HepG2 (cell line): Measurements from ENCODE around the gene GDF7. TPM values are rescaled to one million over a fixed set of nuclear protein-coding genes. Genes with fewer than 3 reads are reported as not detected.

Experiments
- CEBPB ChIP-seq: IDR thresholded peaks from 2 replicates; pipeline ENCODE4 v1.6.1; 2011; ENCODE audit warnings: low read depth, low read length, improper control_type of control experiment, borderline replicate concordance
- IKZF1 ChIP-seq: fragments of 450-650 bp; IDR thresholded peaks from 2 replicates; pipeline ENCODE4 v1.7.1; 2016
- JARID2 ChIP-seq: sonication (generic); formaldehyde crosslinking; IDR thresholded peaks from 2 replicates; pipeline ENCODE4 v1.8.1; 2023; ENCODE audit warnings: missing genetic modification reagents, inconsistent platforms; ENCODE audit not compliant: insufficient replicate concordance
- NCOA2 ChIP-seq: sonication (generic); formaldehyde crosslinking; IDR thresholded peaks from 2 replicates; pipeline ENCODE4 v1.8.0; 2022; ENCODE audit warnings: inconsistent platforms
- NR2C2 ChIP-seq: sonication (generic); formaldehyde crosslinking; IDR thresholded peaks from 2 replicates; pipeline ENCODE4 v1.4.0; 2020; ENCODE audit warnings: missing genetic modification reagents, mild to moderate bottlenecking, moderate library complexity, borderline replicate concordance
- ONECUT2 ChIP-seq: sonication (generic); formaldehyde crosslinking; IDR thresholded peaks from 2 replicates; pipeline ENCODE4 v1.4.0; 2020; ENCODE audit warnings: missing genetic modification reagents
- RFXANK ChIP-seq: IDR thresholded peaks from 2 replicates; pipeline ENCODE4 v1.6.1; 2016
- SMYD3 ChIP-seq: sonication (generic); formaldehyde crosslinking; IDR thresholded peaks from 2 replicates; pipeline ENCODE4 v1.8.1; 2023; ENCODE audit warnings: mild to moderate bottlenecking, missing genetic modification reagents
- SRSF4 ChIP-seq: fragments of 200-400 bp; formaldehyde crosslinking; IDR thresholded peaks from one replicate; pipeline ENCODE4 v1.6.1; 2018; ENCODE audit warnings: mild to moderate bottlenecking, low read depth, low read length, moderate library complexity; ENCODE audit not compliant: poor library complexity, severe bottlenecking
- TGIF2 ChIP-seq: IDR thresholded peaks from 2 replicates; pipeline ENCODE4 v1.6.1; 2016; ENCODE audit warnings: control low read depth, missing compliant biosample characterization
- ZBTB3 ChIP-seq: sonication (generic); formaldehyde crosslinking; IDR thresholded peaks from 2 replicates; pipeline ENCODE4 v1.4.0; 2020; ENCODE audit warnings: low read depth, mild to moderate bottlenecking, moderate library complexity, missing genetic modification reagents, borderline replicate concordance
- ZFY ChIP-seq: sonication (generic); formaldehyde crosslinking; IDR thresholded peaks from 2 replicates; pipeline ENCODE4 v1.4.0; 2020; ENCODE audit warnings: missing genetic modification reagents
- ZNF333 ChIP-seq: sonication (generic); formaldehyde crosslinking; IDR thresholded peaks from 2 replicates; pipeline ENCODE4 v1.4.0; 2020; ENCODE audit warnings: mild to moderate bottlenecking, missing genetic modification reagents, borderline replicate concordance
- ZSCAN20 ChIP-seq: sonication (generic); formaldehyde crosslinking; IDR thresholded peaks from 2 replicates; pipeline ENCODE4 v1.4.0; 2020; ENCODE audit warnings: missing genetic modification reagents, mild to moderate bottlenecking, borderline replicate concordance
- polyA plus RNA-seq, 8 experiments: library from polyadenylated mRNA; depleted of rRNA in 3 of 8; stranded (reverse) in 7 of 8; unstranded in 1 of 8; fragments of >200 nt; fragmentation: Illumina TruSeq in 4 of 8; extraction: Trizol in 4 of 8; gene quantifications; 2 replicates each; pipeline versions ENCODE4 v1.2.1 to v1.2.3, GENCODE V29; 2011 to 2016; ENCODE audit warnings: low read depth in 4 of 8, missing spikeins in 1 of 8, mixed read lengths in 1 of 8; ENCODE audit not compliant: insufficient read depth in 1 of 8
- total RNA-seq, 5 experiments: library from RNA; depleted of rRNA; stranded (reverse); fragments of >200 nt; fragmentation: Illumina TruSeq; extraction: Trizol; gene quantifications; 2 replicates each; pipeline ENCODE4 v1.2.3, GENCODE V29; 2016; ENCODE audit warnings: low read depth in 1 of 5
- TF ChIP-seq, protein P1 (sequence below): sonication (generic); formaldehyde crosslinking; IDR thresholded peaks from 2 replicates; pipeline ENCODE4 v1.5.0; 2020; ENCODE audit warnings: mild to moderate bottlenecking, missing genetic modification reagents, borderline replicate concordance
- TF ChIP-seq, protein P2 (sequence below): sonication (generic); formaldehyde crosslinking; IDR thresholded peaks from 2 replicates; pipeline ENCODE4 v1.5.0; 2020; ENCODE audit warnings: mild to moderate bottlenecking, missing genetic modification reagents, moderate library complexity
- TF ChIP-seq, protein P3 (sequence below): sonication (generic); formaldehyde crosslinking; IDR thresholded peaks from 2 replicates; pipeline ENCODE4 v1.8.0; 2023; ENCODE audit warnings: mild to moderate bottlenecking, missing genetic modification reagents
- TF ChIP-seq, protein P4 (sequence below): sonication (generic); formaldehyde crosslinking; IDR thresholded peaks from 2 replicates; pipeline ENCODE4 v1.4.0; 2020; ENCODE audit warnings: mild to moderate bottlenecking, missing genetic modification reagents

GDF7 gene
- total and polyA plus RNA-seq, 2 of the 13 experiments (the other 11 are each of a cell fraction or from before 2014, with no cell fraction given) = 1.6 to 15.0 TPM

DNA sequence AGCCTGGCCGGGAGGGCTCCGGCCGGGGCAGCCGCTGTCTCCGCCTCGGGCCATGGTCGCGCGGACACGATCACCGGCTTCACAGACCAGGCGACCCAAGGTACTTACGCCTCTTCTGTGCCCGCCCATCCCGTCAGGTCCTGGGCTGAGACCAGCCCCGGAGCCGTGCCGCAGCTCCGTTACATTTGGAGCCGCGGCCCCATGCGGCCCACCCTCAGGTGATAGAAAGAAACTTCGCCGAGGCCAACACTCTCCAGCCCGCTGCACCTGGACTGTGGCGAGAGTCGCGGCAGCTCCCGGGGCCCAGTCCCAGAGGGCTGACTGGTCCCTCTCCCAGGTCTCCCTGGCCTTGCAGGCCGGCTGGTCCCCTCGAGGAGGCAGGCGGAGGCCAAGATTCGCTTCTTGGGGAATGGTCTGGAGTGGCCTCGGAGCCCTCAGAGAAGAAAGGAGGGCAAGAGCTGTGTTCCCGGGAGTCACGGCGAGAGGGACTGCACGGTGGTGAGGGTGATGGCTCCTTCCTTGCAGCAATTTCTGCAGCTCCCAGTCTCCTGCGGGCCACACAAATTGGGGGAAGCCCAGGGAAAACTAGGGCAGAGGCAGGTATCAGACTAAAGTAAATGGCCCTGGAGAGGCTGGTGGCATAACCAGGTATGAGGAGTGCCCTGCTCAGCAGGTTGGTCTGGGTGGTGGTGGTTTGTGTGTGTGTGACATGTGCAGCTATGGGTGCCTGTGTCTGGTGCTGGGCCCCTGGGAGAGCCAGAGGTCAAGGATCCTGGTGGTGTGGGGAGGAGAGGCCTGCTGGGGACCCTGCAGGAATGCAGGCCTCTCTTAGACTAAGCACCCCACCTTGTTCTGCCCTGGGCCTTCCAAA, 822 bp downstream of the GDF7 start (continued):
- TF ChIP-seq ONECUT2 (CRISPR knock-in tag) = no peak
- TF ChIP-seq NCOA2 (CRISPR knock-in tag) = no peak
- TF ChIP-seq ZBTB3 = no peak
- peak; percentile 88 for TF ChIP-seq ZFY (CRISPR knock-in tag)
- peak; percentile 39; the same call in 1 of the 2 replicates for TF ChIP-seq NR2C2
- TF ChIP-seq, protein P1, sequence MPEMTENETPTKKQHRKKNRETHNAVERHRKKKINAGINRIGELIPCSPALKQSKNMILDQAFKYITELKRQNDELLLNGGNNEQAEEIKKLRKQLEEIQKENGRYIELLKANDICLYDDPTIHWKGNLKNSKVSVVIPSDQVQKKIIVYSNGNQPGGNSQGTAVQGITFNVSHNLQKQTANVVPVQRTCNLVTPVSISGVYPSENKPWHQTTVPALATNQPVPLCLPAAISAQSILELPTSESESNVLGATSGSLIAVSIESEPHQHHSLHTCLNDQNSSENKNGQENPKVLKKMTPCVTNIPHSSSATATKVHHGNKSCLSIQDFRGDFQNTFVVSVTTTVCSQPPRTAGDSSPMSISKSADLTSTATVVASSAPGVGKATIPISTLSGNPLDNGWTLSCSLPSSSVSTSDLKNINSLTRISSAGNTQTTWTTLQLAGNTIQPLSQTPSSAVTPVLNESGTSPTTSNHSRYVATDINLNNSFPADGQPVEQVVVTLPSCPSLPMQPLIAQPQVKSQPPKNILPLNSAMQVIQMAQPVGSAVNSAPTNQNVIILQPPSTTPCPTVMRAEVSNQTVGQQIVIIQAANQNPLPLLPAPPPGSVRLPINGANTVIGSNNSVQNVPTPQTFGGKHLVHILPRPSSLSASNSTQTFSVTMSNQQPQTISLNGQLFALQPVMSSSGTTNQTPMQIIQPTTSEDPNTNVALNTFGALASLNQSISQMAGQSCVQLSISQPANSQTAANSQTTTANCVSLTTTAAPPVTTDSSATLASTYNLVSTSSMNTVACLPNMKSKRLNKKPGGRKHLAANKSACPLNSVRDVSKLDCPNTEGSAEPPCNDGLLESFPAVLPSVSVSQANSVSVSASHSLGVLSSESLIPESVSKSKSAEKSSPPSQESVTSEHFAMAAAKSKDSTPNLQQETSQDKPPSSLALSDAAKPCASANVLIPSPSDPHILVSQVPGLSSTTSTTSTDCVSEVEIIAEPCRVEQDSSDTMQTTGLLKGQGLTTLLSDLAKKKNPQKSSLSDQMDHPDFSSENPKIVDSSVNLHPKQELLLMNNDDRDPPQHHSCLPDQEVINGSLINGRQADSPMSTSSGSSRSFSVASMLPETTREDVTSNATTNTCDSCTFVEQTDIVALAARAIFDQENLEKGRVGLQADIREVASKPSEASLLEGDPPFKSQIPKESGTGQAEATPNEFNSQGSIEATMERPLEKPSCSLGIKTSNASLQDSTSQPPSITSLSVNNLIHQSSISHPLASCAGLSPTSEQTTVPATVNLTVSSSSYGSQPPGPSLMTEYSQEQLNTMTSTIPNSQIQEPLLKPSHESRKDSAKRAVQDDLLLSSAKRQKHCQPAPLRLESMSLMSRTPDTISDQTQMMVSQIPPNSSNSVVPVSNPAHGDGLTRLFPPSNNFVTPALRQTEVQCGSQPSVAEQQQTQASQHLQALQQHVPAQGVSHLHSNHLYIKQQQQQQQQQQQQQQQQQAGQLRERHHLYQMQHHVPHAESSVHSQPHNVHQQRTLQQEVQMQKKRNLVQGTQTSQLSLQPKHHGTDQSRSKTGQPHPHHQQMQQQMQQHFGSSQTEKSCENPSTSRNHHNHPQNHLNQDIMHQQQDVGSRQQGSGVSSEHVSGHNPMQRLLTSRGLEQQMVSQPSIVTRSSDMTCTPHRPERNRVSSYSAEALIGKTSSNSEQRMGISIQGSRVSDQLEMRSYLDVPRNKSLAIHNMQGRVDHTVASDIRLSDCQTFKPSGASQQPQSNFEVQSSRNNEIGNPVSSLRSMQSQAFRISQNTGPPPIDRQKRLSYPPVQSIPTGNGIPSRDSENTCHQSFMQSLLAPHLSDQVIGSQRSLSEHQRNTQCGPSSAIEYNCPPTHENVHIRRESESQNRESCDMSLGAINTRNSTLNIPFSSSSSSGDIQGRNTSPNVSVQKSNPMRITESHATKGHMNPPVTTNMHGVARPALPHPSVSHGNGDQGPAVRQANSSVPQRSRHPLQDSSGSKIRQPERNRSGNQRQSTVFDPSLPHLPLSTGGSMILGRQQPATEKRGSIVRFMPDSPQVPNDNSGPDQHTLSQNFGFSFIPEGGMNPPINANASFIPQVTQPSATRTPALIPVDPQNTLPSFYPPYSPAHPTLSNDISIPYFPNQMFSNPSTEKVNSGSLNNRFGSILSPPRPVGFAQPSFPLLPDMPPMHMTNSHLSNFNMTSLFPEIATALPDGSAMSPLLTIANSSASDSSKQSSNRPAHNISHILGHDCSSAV (CRISPR knock-in tag) = no peak
- TF ChIP-seq, protein P2, sequence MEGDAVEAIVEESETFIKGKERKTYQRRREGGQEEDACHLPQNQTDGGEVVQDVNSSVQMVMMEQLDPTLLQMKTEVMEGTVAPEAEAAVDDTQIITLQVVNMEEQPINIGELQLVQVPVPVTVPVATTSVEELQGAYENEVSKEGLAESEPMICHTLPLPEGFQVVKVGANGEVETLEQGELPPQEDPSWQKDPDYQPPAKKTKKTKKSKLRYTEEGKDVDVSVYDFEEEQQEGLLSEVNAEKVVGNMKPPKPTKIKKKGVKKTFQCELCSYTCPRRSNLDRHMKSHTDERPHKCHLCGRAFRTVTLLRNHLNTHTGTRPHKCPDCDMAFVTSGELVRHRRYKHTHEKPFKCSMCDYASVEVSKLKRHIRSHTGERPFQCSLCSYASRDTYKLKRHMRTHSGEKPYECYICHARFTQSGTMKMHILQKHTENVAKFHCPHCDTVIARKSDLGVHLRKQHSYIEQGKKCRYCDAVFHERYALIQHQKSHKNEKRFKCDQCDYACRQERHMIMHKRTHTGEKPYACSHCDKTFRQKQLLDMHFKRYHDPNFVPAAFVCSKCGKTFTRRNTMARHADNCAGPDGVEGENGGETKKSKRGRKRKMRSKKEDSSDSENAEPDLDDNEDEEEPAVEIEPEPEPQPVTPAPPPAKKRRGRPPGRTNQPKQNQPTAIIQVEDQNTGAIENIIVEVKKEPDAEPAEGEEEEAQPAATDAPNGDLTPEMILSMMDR (CRISPR knock-in tag) = peak; percentile 15; the same call in 1 of the 2 replicates
- TF ChIP-seq TGIF2 (CRISPR knock-in tag) = no peak
- TF ChIP-seq, protein P3, sequence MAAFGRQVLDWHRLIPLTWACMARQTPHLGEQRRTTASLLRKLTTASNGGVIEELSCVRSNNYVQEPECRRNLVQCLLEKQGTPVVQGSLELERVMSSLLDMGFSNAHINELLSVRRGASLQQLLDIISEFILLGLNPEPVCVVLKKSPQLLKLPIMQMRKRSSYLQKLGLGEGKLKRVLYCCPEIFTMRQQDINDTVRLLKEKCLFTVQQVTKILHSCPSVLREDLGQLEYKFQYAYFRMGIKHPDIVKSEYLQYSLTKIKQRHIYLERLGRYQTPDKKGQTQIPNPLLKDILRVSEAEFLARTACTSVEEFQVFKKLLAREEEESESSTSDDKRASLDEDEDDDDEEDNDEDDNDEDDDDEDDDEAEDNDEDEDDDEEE = 0 out of 2 replicates have a peak, but pooled peaks have one; percentile 17
- TF ChIP-seq IKZF1 = no peak
- TF ChIP-seq, protein P4, sequence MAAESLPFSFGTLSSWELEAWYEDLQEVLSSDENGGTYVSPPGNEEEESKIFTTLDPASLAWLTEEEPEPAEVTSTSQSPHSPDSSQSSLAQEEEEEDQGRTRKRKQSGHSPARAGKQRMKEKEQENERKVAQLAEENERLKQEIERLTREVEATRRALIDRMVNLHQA (CRISPR knock-in tag) = no peak
- no peak for TF ChIP-seq SRSF4
- no peak for TF ChIP-seq RFXANK (CRISPR knock-in tag)
- TF ChIP-seq CEBPB = no peak
- TF ChIP-seq ZNF333 (CRISPR knock-in tag) = 0 out of 2 replicates have a peak, but pooled peaks have one; percentile 40
- no peak for TF ChIP-seq ZSCAN20 (CRISPR knock-in tag)
- peak; percentile 39 for TF ChIP-seq JARID2
- no peak for TF ChIP-seq SMYD3 (CRISPR knock-in tag)
